ENCODE data around the gene FGFR3. TPM values are rescaled to one million over a fixed set of nuclear protein-coding genes. Genes with fewer than 3 reads are reported as not detected.
A peak's percentile ranks its signal among the peaks of the same experiment; 100 is the strongest.

The FGFR3 gene
- polyA plus RNA-seq, 1 of the 3 experiments (the other 2 are of a cell fraction), result 1.1 TPM

GRCh38 chr4:1792158-1792831, 798 bp upstream of the FGFR3 start:
- peaks cover 12% of the 10 kb centered on the region for H3K27me3 ChIP-seq (ENCODE audit: insufficient read depth)
- no peaks in the 10 kb centered on the region for H3K9me3 ChIP-seq
- H3K27ac ChIP-seq (ENCODE audit: low read depth in 2 of 2, low read length in 1 of 2), result no peak overlapping the region
- no peak overlapping the region for H2AFZ ChIP-seq (ENCODE audit: low read depth)
- WGBS (ENCODE audit: low lambda C conversion rate), result 50% methylated on average over 11 of the region's 29 CpGs
- 0 out of 2 replicates have a peak, but pooled peaks cover 6% of the 10 kb centered on the region for H4K20me1 ChIP-seq (ENCODE audit: insufficient read depth)
- no peaks in the 10 kb centered on the region for H3F3A ChIP-seq (replicated peaks; ENCODE audit: insufficient read depth)
- no peak overlapping the region for H3K9ac ChIP-seq
- TF ChIP-seq, protein P1, sequence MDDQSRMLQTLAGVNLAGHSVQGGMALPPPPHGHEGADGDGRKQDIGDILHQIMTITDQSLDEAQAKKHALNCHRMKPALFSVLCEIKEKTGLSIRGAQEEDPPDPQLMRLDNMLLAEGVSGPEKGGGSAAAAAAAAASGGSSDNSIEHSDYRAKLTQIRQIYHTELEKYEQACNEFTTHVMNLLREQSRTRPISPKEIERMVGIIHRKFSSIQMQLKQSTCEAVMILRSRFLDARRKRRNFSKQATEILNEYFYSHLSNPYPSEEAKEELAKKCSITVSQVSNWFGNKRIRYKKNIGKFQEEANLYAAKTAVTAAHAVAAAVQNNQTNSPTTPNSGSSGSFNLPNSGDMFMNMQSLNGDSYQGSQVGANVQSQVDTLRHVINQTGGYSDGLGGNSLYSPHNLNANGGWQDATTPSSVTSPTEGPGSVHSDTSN (IDR thresholded peaks at IDR 0.05), result no peak
- TF ChIP-seq JUND (IDR thresholded peaks at IDR 0.05) (no peak), CTCF (IDR thresholded peaks at IDR 0.05) (no peak), SMC3 (IDR thresholded peaks at IDR 0.05; ENCODE audit: low read depth, low read length) (no peak), MAX (IDR thresholded peaks at IDR 0.05; ENCODE audit: low read depth) (no peak), TCF12 (IDR thresholded peaks at IDR 0.05) (no peak), TEAD4 (IDR thresholded peaks at IDR 0.05; ENCODE audit: borderline replicate concordance, insufficient read depth) (no peak), FOXM1 (IDR thresholded peaks at IDR 0.05; ENCODE audit: low read depth) (no peak)
- TF ChIP-seq, protein P2, sequence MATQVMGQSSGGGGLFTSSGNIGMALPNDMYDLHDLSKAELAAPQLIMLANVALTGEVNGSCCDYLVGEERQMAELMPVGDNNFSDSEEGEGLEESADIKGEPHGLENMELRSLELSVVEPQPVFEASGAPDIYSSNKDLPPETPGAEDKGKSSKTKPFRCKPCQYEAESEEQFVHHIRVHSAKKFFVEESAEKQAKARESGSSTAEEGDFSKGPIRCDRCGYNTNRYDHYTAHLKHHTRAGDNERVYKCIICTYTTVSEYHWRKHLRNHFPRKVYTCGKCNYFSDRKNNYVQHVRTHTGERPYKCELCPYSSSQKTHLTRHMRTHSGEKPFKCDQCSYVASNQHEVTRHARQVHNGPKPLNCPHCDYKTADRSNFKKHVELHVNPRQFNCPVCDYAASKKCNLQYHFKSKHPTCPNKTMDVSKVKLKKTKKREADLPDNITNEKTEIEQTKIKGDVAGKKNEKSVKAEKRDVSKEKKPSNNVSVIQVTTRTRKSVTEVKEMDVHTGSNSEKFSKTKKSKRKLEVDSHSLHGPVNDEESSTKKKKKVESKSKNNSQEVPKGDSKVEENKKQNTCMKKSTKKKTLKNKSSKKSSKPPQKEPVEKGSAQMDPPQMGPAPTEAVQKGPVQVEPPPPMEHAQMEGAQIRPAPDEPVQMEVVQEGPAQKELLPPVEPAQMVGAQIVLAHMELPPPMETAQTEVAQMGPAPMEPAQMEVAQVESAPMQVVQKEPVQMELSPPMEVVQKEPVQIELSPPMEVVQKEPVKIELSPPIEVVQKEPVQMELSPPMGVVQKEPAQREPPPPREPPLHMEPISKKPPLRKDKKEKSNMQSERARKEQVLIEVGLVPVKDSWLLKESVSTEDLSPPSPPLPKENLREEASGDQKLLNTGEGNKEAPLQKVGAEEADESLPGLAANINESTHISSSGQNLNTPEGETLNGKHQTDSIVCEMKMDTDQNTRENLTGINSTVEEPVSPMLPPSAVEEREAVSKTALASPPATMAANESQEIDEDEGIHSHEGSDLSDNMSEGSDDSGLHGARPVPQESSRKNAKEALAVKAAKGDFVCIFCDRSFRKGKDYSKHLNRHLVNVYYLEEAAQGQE (IDR thresholded peaks at IDR 0.05; ENCODE audit: low read depth, low read length), result no peak
- TF ChIP-seq, protein P3, sequence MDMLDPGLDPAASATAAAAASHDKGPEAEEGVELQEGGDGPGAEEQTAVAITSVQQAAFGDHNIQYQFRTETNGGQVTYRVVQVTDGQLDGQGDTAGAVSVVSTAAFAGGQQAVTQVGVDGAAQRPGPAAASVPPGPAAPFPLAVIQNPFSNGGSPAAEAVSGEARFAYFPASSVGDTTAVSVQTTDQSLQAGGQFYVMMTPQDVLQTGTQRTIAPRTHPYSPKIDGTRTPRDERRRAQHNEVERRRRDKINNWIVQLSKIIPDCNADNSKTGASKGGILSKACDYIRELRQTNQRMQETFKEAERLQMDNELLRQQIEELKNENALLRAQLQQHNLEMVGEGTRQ (IDR thresholded peaks at IDR 0.05; ENCODE audit: borderline replicate concordance, low read depth, low read length), result no peak
- TF ChIP-seq, protein P4, sequence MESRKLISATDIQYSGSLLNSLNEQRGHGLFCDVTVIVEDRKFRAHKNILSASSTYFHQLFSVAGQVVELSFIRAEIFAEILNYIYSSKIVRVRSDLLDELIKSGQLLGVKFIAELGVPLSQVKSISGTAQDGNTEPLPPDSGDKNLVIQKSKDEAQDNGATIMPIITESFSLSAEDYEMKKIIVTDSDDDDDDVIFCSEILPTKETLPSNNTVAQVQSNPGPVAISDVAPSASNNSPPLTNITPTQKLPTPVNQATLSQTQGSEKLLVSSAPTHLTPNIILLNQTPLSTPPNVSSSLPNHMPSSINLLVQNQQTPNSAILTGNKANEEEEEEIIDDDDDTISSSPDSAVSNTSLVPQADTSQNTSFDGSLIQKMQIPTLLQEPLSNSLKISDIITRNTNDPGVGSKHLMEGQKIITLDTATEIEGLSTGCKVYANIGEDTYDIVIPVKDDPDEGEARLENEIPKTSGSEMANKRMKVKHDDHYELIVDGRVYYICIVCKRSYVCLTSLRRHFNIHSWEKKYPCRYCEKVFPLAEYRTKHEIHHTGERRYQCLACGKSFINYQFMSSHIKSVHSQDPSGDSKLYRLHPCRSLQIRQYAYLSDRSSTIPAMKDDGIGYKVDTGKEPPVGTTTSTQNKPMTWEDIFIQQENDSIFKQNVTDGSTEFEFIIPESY (IDR thresholded peaks at IDR 0.05; ENCODE audit: borderline replicate concordance, low read depth), result no peak
- TF ChIP-seq, protein P5, sequence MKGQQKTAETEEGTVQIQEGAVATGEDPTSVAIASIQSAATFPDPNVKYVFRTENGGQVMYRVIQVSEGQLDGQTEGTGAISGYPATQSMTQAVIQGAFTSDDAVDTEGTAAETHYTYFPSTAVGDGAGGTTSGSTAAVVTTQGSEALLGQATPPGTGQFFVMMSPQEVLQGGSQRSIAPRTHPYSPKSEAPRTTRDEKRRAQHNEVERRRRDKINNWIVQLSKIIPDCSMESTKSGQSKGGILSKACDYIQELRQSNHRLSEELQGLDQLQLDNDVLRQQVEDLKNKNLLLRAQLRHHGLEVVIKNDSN (IDR thresholded peaks at IDR 0.05; ENCODE audit: borderline replicate concordance, low read depth), result no peak
- 0 out of 2 replicates have a peak overlapping the region, but pooled peaks have one; percentile 19 for H3K4me2 ChIP-seq
- DNase-seq, result no peak
- H3K4me1 ChIP-seq (ENCODE audit: control insufficient read depth in 1 of 2, insufficient read depth in 2 of 2, low read depth in 1 of 2, low read length in 1 of 2), result peaks cover 0 to 3% of the 10 kb centered on the region in 2 experiments; a peak in 1 of 4 replicates
- ChIA-PET CTCF (interaction anchor here (1.4 to 6.4 kb wide), 4 partner anchors 8 to 46 kb away, joined by 4 to 43 read pairs (median 16); no protein-coding TSS in a partner anchor), POLR2A (interaction anchor here (1.8 kb wide), 1 partner anchor 15 kb away, joined by 6 read pairs; no protein-coding TSS in a partner anchor)
- H3K4me3 ChIP-seq (ENCODE audit: low read depth in 2 of 2, low read length in 1 of 2), result peak overlapping the region in 1 of 2 experiments; percentile 31; a peak in 1 of 4 replicates
- no peaks in the 10 kb centered on the region for H3K79me2 ChIP-seq (ENCODE audit: insufficient read depth)
- no peaks in the 10 kb centered on the region for H3K9me2 ChIP-seq
- H3K36me3 ChIP-seq (replicated peaks in 1 of 2; ENCODE audit: control insufficient read depth in 1 of 2, insufficient read depth in 2 of 2, low read length in 1 of 2), result no peaks in the 10 kb centered on the region

Data from SK-N-SH (cell line).